NCI-H524 (cell line): ENCODE measurements around the gene PLEKHH3.

ENCODE experiments used
- DNase-seq, 2 experiments: peaks; one replicate each; lab custom pipeline; 2025; lab: John Stamatoyannopoulos, UW

Gene PLEKHH3

GRCh38 chr17:42685831-42686230 lies 9.0 kb upstream of the PLEKHH3 start:
- no peak for DNase-seq

GRCh38 chr17:42684929-42685556 lies 8.2 kb upstream of the PLEKHH3 start:
- DNase-seq: no peak

- DNase-seq: no peak
Measured at GRCh38 chr17:42683407-42684034, 6.7 kb upstream of the PLEKHH3 start.

- DNase-seq: peak; percentile 21 to 72
Measured at GRCh38 chr17:42682722-42683403, 6.1 kb upstream of the PLEKHH3 start.

GRCh38 chr17:42681976-42682721 lies 5.4 kb upstream of the PLEKHH3 start, which contains the start of gene CNTNAP1:
TSS of gene CNTNAP1 (plus strand) at chr17:42682531. CDS start at chr17:42682830, 299 bp downstream.
- DNase-seq: peak; percentile 34 to 72

GRCh38 chr17:42680331-42680808 lies 3.6 kb upstream of the PLEKHH3 start:
- DNase-seq: no peak

GRCh38 chr17:42679492-42680330 lies 2.9 kb upstream of the PLEKHH3 start:
- DNase-seq: peak; percentile 27 to 79

- peak in 1 of 2 experiments; percentile 70 for DNase-seq
Measured at GRCh38 chr17:42678951-42679491, 2.2 kb upstream of the PLEKHH3 start.

GRCh38 chr17:42677921-42678781 lies 1.4 kb upstream of the PLEKHH3 start:
- DNase-seq: peak; percentile 94 to 96

GRCh38 chr17:42677012-42677857 lies 441 bp upstream of the PLEKHH3 start:
- DNase-seq: peak; percentile 100

- DNase-seq: peak in 1 of 2 experiments; percentile 44
Measured at GRCh38 chr17:42675965-42676423, 800 bp downstream of the PLEKHH3 start.

GRCh38 chr17:42675348-42675964 lies 1.3 kb downstream of the PLEKHH3 start:
- DNase-seq: peak; percentile 12 to 38

- DNase-seq: peak in 1 of 2 experiments; percentile 45
Measured at GRCh38 chr17:42674755-42675347, 1.9 kb downstream of the PLEKHH3 start.

- peak in 1 of 2 experiments; percentile 24 for DNase-seq
Measured at GRCh38 chr17:42673885-42674754, 2.7 kb downstream of the PLEKHH3 start.

- DNase-seq: no peak
Measured at GRCh38 chr17:42673266-42673884, 3.4 kb downstream of the PLEKHH3 start.

- no peak for DNase-seq
Measured at GRCh38 chr17:42672038-42672437, 4.8 kb downstream of the PLEKHH3 start.
